ENCODE measurements around the gene LOXHD1. TPM values are rescaled to one million over a fixed set of nuclear protein-coding genes. Genes with fewer than 3 reads are reported as not detected.
A peak's percentile ranks its signal among the peaks of the same experiment; 100 is the strongest.

Gene LOXHD1
- total RNA-seq, 2 experiments from 2014 or later: not detected

DNA sequence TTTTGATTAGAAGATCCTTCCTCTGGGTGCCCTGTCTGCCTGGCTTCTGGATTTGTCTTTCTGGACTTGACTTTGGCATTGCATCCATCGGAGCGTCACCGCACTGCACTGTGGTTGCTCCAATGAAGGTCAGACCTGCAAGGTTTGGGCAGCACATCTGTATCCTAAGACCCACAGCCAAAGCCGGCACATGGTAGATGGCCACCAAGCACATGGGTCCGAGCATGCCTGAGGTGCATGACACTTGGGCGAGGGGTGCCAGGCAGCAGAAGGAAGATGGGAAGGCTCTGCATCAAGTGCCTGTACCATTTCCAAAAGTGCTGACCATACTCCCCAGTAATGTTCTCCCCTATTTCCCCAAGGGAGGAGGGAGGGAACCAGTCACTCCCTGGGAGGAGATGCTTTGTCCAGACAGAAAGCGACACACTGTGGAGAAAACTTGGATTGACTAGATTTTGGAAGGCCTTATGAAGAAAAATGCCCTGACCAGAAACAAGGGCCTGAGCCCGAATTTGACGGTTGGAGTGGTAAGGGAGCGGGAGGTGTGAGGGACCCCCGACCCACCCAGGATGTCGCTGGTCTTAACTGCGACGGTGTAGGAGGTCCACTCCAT lies 149.9 kb downstream of the LOXHD1 start:
- Histone ChIP-seq H3K27ac (ENCODE audit: low read depth in 1 of 2, low read length in 2 of 2) (no peak overlapping the region), H3K36me3 (ENCODE audit: insufficient read depth, low read length) (no peaks in the 10 kb centered on the region), H3K27me3 (ENCODE audit: control insufficient read depth in 1 of 2, insufficient read depth in 2 of 2, low read length in 2 of 2) (peaks cover 4 to 8% of the 10 kb centered on the region in 2 experiments), H3K9me3 (ENCODE audit: control insufficient read depth in 1 of 2, insufficient read depth in 1 of 2, low read length in 2 of 2) (no peaks in the 10 kb centered on the region), H3K4me3 (ENCODE audit: low read length) (no peak overlapping the region), H3K4me1 (ENCODE audit: insufficient read depth, low read length) (no peaks in the 10 kb centered on the region)
- ATAC-seq (ENCODE audit: poor library complexity): no peak
- CTCF ChIA-PET: no interaction called here
- Mint-ChIP-seq H3K36me3 (ENCODE audit: low read depth) (no peaks in the 10 kb centered on the region), H3K4me1 (ENCODE audit: low read depth) (no peaks in the 10 kb centered on the region), H3K27me3 (peaks cover 27% of the 10 kb centered on the region), H3K4me3 (no peak overlapping the region), H3K27ac (no peak overlapping the region), H3K9me3 (no peaks in the 10 kb centered on the region)
- TF ChIP-seq, protein P1, sequence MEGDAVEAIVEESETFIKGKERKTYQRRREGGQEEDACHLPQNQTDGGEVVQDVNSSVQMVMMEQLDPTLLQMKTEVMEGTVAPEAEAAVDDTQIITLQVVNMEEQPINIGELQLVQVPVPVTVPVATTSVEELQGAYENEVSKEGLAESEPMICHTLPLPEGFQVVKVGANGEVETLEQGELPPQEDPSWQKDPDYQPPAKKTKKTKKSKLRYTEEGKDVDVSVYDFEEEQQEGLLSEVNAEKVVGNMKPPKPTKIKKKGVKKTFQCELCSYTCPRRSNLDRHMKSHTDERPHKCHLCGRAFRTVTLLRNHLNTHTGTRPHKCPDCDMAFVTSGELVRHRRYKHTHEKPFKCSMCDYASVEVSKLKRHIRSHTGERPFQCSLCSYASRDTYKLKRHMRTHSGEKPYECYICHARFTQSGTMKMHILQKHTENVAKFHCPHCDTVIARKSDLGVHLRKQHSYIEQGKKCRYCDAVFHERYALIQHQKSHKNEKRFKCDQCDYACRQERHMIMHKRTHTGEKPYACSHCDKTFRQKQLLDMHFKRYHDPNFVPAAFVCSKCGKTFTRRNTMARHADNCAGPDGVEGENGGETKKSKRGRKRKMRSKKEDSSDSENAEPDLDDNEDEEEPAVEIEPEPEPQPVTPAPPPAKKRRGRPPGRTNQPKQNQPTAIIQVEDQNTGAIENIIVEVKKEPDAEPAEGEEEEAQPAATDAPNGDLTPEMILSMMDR (IDR thresholded peaks at IDR 0.05): no peak
- POLR2A ChIA-PET: no interaction called here
- intact Hi-C loops (cut with DNase I, micrococcal nuclease): no loop called here
- DNase-seq: no peak

DNA sequence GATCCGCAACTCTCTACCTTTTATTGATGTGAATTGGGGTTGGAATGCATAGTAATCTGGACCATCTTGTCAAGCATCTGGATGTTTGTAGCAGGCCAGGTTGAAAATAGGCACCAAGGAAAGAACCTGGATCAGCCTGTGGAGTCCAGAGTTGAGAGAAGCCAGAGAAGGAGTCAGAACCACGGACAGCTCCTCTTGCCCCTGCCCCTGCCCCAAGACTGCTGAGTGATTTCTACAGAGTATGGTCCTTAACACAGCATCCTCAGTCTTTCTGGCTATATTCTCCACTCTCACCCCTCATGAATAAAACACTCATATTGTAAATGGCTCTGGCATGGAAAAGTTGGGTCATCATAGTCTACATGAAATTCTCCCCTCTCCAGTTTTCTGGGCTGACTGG lies 154.6 kb downstream of the LOXHD1 start:
- Mint-ChIP-seq H3K27ac (no peak overlapping the region), H3K9me3 (no peaks in the 10 kb centered on the region), H3K4me3 (no peak overlapping the region), H3K27me3 (peaks cover 26% of the 10 kb centered on the region), H3K4me1 (ENCODE audit: low read depth) (no peaks in the 10 kb centered on the region), H3K36me3 (ENCODE audit: low read depth) (no peaks in the 10 kb centered on the region)
- Histone ChIP-seq H3K4me1 (ENCODE audit: insufficient read depth, low read length) (no peaks in the 10 kb centered on the region), H3K27me3 (ENCODE audit: control insufficient read depth in 1 of 2, insufficient read depth in 2 of 2, low read length in 2 of 2) (peaks cover 4 to 18% of the 10 kb centered on the region in 2 experiments), H3K27ac (ENCODE audit: low read depth in 1 of 2, low read length in 2 of 2) (no peak overlapping the region), H3K9me3 (ENCODE audit: control insufficient read depth in 1 of 2, insufficient read depth in 1 of 2, low read length in 2 of 2) (no peaks in the 10 kb centered on the region), H3K36me3 (ENCODE audit: insufficient read depth, low read length) (no peaks in the 10 kb centered on the region), H3K4me3 (ENCODE audit: low read length) (no peak overlapping the region)
- CTCF ChIA-PET: no interaction called here
- DNase-seq (no peak), ATAC-seq (ENCODE audit: poor library complexity) (no peak)
- POLR2A ChIA-PET: no interaction called here
- intact Hi-C loops (cut with DNase I, micrococcal nuclease): no loop called here
- TF ChIP-seq, protein P1 (IDR thresholded peaks at IDR 0.05): no peak

DNA sequence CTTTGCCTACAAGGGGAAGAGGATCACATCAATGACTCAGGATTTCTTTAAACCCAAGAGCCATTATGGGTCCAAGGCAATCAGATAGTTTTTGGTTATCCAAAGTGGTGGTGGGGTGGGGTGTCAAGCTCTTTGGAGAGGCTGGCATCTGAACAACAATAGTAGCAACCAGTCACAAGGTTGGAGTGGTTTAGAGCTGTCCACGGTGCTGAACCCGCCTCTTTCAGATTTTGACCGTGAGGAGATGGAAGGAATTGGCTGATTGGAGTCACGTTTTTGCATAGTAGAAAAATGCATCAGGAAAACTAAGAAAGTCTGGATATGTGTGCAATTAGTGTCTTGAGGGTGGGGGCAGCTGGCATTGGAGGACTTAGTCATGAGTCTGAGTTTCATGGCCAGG lies 159.9 kb downstream of the LOXHD1 start:
- CTCF ChIA-PET: no interaction called here
- Histone ChIP-seq H3K4me1 (ENCODE audit: insufficient read depth, low read length) (no peaks in the 10 kb centered on the region), H3K27ac (ENCODE audit: low read depth in 1 of 2, low read length in 2 of 2) (no peak overlapping the region), H3K9me3 (ENCODE audit: control insufficient read depth in 1 of 2, insufficient read depth in 1 of 2, low read length in 2 of 2) (no peaks in the 10 kb centered on the region), H3K36me3 (ENCODE audit: insufficient read depth, low read length) (no peaks in the 10 kb centered on the region), H3K27me3 (ENCODE audit: control insufficient read depth in 1 of 2, insufficient read depth in 2 of 2, low read length in 2 of 2) (peaks cover 1 to 15% of the 10 kb centered on the region in 2 experiments), H3K4me3 (ENCODE audit: low read length) (no peak overlapping the region)
- Mint-ChIP-seq H3K36me3 (ENCODE audit: low read depth) (no peaks in the 10 kb centered on the region), H3K9me3 (peaks cover 6% of the 10 kb centered on the region), H3K4me1 (ENCODE audit: low read depth) (no peaks in the 10 kb centered on the region), H3K4me3 (no peak overlapping the region), H3K27ac (no peak overlapping the region), H3K27me3 (peaks cover 14% of the 10 kb centered on the region)
- peak in 7 of 14 experiments; percentile 9 to 19 (median 10) for DNase-seq
- TF ChIP-seq, protein P1 (IDR thresholded peaks at IDR 0.05): no peak
- intact Hi-C loops (cut with DNase I, micrococcal nuclease): no loop called here
- ATAC-seq (ENCODE audit: poor library complexity): no peak
- POLR2A ChIA-PET: no interaction called here
